Measurements from ENCODE around the gene PTPRT. TPM values are rescaled to one million over a fixed set of nuclear protein-coding genes. Genes with fewer than 3 reads are reported as not detected.

Gene PTPRT
- total RNA-seq, 2 experiments from 2014 or later, result not detected

- Mint-ChIP-seq H3K36me3 (ENCODE audit: low read depth) (no peaks in the 10 kb centered on the region), H3K27ac (no peak overlapping the region), H3K27me3 (no peaks in the 10 kb centered on the region), H3K4me1 (ENCODE audit: low read depth) (no peaks in the 10 kb centered on the region), H3K4me3 (no peak overlapping the region), H3K9me3 (no peaks in the 10 kb centered on the region)
- DNase-seq, result no peak
- POLR2A ChIA-PET, result no interaction called here
- no peak for TF ChIP-seq CTCF (IDR thresholded peaks at IDR 0.05)
- ATAC-seq, result no peak
- CTCF ChIA-PET, result no interaction called here
- intact Hi-C loops (cut with micrococcal nuclease), result no loop called here
Measured at GRCh38 chr20:42472198-42472597, 717.5 kb downstream of the PTPRT start.

- no peak for TF ChIP-seq CTCF (IDR thresholded peaks at IDR 0.05)
- DNase-seq, result no peak
- H3K36me3 Mint-ChIP-seq (ENCODE audit: low read depth), result no peaks in the 10 kb centered on the region
- no peak overlapping the region for H3K27ac Mint-ChIP-seq
- no peak for ATAC-seq
- H3K4me3 Mint-ChIP-seq, result no peak overlapping the region
- no peaks in the 10 kb centered on the region for H3K9me3 Mint-ChIP-seq
- no peaks in the 10 kb centered on the region for H3K27me3 Mint-ChIP-seq
- CTCF ChIA-PET, result no interaction called here
- H3K4me1 Mint-ChIP-seq (ENCODE audit: low read depth), result no peaks in the 10 kb centered on the region
- intact Hi-C loops (cut with micrococcal nuclease), result no loop called here
- POLR2A ChIA-PET, result no interaction called here
Measured at GRCh38 chr20:42461965-42462593, 727.6 kb downstream of the PTPRT start.

GRCh38 chr20:42461291-42461690 lies 728.4 kb downstream of the PTPRT start:
- Mint-ChIP-seq H3K27me3 (no peaks in the 10 kb centered on the region), H3K36me3 (ENCODE audit: low read depth) (no peaks in the 10 kb centered on the region), H3K27ac (no peak overlapping the region), H3K9me3 (no peaks in the 10 kb centered on the region), H3K4me3 (no peak overlapping the region), H3K4me1 (ENCODE audit: low read depth) (no peaks in the 10 kb centered on the region)
- ChIA-PET CTCF (no interaction called here), POLR2A (no interaction called here)
- intact Hi-C loops (cut with micrococcal nuclease), result no loop called here
- no peak for ATAC-seq
- no peak for TF ChIP-seq CTCF (IDR thresholded peaks at IDR 0.05)
- no peak for DNase-seq

GRCh38 chr20:42447270-42447669 lies 742.4 kb downstream of the PTPRT start:
- Mint-ChIP-seq H3K4me1 (ENCODE audit: low read depth) (no peaks in the 10 kb centered on the region), H3K27me3 (no peaks in the 10 kb centered on the region), H3K36me3 (ENCODE audit: low read depth) (no peaks in the 10 kb centered on the region), H3K27ac (no peak overlapping the region), H3K9me3 (peaks cover 3% of the 10 kb centered on the region), H3K4me3 (no peak overlapping the region)
- intact Hi-C loops (cut with micrococcal nuclease), result no loop called here
- no peak for TF ChIP-seq CTCF (IDR thresholded peaks at IDR 0.05)
- ATAC-seq (no peak), DNase-seq (no peak)
- POLR2A ChIA-PET, result no interaction called here
- CTCF ChIA-PET, result no interaction called here

- POLR2A ChIA-PET, result no interaction called here
- Mint-ChIP-seq H3K4me3 (no peak overlapping the region), H3K4me1 (ENCODE audit: low read depth) (no peaks in the 10 kb centered on the region), H3K9me3 (no peaks in the 10 kb centered on the region), H3K27ac (no peak overlapping the region), H3K36me3 (ENCODE audit: low read depth) (no peaks in the 10 kb centered on the region), H3K27me3 (no peaks in the 10 kb centered on the region)
- no peak for TF ChIP-seq CTCF (IDR thresholded peaks at IDR 0.05)
- ATAC-seq (no peak), DNase-seq (no peak)
- CTCF ChIA-PET, result no interaction called here
- intact Hi-C loops (cut with micrococcal nuclease), result no loop called here
Measured at GRCh38 chr20:42444799-42445198, 744.9 kb downstream of the PTPRT start.

All from activated CD8-positive, alpha-beta T cell treated with anti-CD3 and anti-CD28 coated beads for 36 hours (primary cell).